HEK293T (cell line): ENCODE results near the gene MORN5.

ENCODE experiments used
- BHLHE40 ChIP-seq: fragments of 450-650 bp; IDR thresholded peaks from 2 replicates; pipeline ENCODE4 v1.6.1; 2016; ENCODE audit warnings: mild to moderate bottlenecking, moderate library complexity, borderline replicate concordance
- NFRKB ChIP-seq: fragments of 450-650 bp; IDR thresholded peaks from 2 replicates; pipeline ENCODE4 v1.6.1; 2016; ENCODE audit warnings: mild to moderate bottlenecking, moderate library complexity

DNA sequence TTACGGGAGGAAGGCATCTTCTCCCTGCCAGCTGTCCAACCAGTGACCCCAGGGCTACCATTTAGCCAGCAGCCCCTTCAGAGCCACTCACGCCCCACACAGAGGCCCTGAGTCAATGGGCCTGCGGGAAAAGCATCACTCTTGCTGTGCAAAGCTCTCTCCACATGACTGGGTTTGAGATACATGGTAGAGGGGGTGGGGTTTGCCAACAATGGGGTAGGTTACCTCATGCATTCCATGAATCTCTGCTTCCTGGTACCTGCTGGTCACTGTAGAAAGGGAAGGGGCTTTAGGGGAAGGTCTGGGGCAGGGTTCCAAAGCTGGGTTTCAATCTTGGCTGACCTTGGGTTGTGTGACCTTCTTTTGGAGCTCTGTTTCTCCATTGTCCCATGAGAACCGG is 43.7 kb upstream of the MORN5 start:
- no peak for TF ChIP-seq BHLHE40
- TF ChIP-seq NFRKB: no peak
